Measurements from ENCODE around the gene GID8.

DNA sequence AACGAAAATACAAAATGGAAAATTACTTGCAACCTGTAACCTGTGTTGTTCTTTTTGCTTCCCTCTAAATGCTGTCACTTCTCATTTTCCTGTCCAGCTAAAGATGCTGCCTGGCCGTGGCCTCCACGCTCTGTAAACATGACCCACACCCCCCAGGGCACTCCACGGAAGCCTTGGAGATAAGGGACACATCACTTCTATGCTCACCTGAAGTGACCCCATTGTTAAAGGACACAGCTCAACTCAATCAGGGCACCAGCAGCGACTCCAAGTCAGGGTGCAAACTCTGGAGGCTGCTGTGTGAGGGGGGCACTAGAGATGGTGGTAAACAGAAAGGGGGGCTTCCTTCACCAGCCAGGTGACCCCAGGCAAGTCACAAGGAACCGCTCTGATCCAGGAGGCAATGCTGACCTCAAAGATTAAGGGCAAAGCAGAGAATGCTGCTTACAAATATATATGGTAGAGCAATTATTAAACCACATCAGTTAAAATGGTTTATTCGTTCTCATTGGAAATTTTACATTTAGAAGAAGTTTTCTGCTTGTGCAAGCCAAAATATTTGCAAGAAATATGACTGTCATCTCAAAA, 24.8 kb upstream of the GID8 start:
- TF ChIP-seq, protein P1, sequence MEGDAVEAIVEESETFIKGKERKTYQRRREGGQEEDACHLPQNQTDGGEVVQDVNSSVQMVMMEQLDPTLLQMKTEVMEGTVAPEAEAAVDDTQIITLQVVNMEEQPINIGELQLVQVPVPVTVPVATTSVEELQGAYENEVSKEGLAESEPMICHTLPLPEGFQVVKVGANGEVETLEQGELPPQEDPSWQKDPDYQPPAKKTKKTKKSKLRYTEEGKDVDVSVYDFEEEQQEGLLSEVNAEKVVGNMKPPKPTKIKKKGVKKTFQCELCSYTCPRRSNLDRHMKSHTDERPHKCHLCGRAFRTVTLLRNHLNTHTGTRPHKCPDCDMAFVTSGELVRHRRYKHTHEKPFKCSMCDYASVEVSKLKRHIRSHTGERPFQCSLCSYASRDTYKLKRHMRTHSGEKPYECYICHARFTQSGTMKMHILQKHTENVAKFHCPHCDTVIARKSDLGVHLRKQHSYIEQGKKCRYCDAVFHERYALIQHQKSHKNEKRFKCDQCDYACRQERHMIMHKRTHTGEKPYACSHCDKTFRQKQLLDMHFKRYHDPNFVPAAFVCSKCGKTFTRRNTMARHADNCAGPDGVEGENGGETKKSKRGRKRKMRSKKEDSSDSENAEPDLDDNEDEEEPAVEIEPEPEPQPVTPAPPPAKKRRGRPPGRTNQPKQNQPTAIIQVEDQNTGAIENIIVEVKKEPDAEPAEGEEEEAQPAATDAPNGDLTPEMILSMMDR (IDR thresholded peaks at IDR 0.05): no peak
- no peak for TF ChIP-seq POLR2A (IDR thresholded peaks at IDR 0.05; ENCODE audit: low read depth)
- no peak for TF ChIP-seq POLR2AphosphoS5 (IDR thresholded peaks at IDR 0.05)
- TF ChIP-seq EP300 (IDR thresholded peaks at IDR 0.05): no peak

Data from esophagus muscularis mucosa (tissue), 4 donors.